NCI-H146 treated with DMSO at 0.1 percent for 48 hours (cell line): Measurements from ENCODE around the gene DLX4.

Experiments
- DNase-seq: peaks from one replicate; lab custom pipeline; 2025; ENCODE audit not compliant: unreplicated experiment; lab: John Stamatoyannopoulos, UW

DLX4 gene

GRCh38 chr17:49998836-49999511 lies 30.0 kb downstream of the DLX4 start:
- no peak for DNase-seq

- no peak for DNase-seq
Observed at GRCh38 chr17:50003911-50004310, 34.9 kb downstream of the DLX4 start.

- DNase-seq: no peak
Observed at GRCh38 chr17:50009282-50009681, 40.3 kb downstream of the DLX4 start.

- no peak for DNase-seq
Observed at GRCh38 chr17:50013079-50013478, 44.1 kb downstream of the DLX4 start.

GRCh38 chr17:50014471-50015088 lies 45.6 kb downstream of the DLX4 start:
- DNase-seq: no peak

GRCh38 chr17:50015146-50015545 lies 46.2 kb downstream of the DLX4 start:
- no peak for DNase-seq

GRCh38 chr17:50018909-50019308 lies 49.9 kb downstream of the DLX4 start:
- no peak for DNase-seq

- DNase-seq: no peak
Observed at GRCh38 chr17:50020841-50021599, 52.0 kb downstream of the DLX4 start.

- DNase-seq: no peak
Observed at GRCh38 chr17:50021681-50022370, 52.8 kb downstream of the DLX4 start.

GRCh38 chr17:50022463-50023130 lies 53.6 kb downstream of the DLX4 start:
- DNase-seq: no peak

- no peak for DNase-seq
Observed at GRCh38 chr17:50023520-50023919, 54.5 kb downstream of the DLX4 start.
